Subcutaneous adipose tissue (tissue), 4 donors: ENCODE data around the gene F2RL3. TPM values are rescaled to one million over a fixed set of nuclear protein-coding genes. Genes with fewer than 3 reads are reported as not detected.

ENCODE experiments used
- total RNA-seq, 4 donors: library from RNA; depleted of rRNA; stranded (reverse); fragments of >200 nt; gene quantifications; one replicate each; pipeline ENCODE4 v1.1.0, GENCODE V29; 2016
- TF ChIP-seq, protein P1 (sequence below): fragments of 450-650 bp; IDR thresholded peaks from one replicate; pipeline ENCODE4 v1.5.1; 2016; ENCODE audit warnings: low read depth, mild to moderate bottlenecking, control low read depth, antibody characterized with exemption, moderate library complexity

The F2RL3 gene
- total RNA-seq, 4 donors from 2014 or later = 2.5 to 24.1 (median 10.6) TPM

DNA sequence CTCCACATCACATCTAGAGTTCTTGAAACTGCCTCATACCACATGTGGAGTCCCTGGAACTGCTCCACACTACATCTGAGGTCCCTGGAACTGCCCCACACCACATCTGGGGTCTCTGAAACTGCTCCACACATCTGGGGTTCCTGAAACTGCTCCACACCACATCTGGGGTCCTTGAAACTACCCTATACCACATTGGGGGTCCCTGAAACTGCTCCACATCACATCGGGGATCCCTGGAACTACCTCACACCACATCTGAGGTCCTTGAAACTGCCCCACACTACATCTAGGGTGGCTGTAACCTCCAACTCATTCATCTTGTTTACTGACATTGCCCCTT lies 33.8 kb downstream of the F2RL3 start:
- TF ChIP-seq, protein P1, sequence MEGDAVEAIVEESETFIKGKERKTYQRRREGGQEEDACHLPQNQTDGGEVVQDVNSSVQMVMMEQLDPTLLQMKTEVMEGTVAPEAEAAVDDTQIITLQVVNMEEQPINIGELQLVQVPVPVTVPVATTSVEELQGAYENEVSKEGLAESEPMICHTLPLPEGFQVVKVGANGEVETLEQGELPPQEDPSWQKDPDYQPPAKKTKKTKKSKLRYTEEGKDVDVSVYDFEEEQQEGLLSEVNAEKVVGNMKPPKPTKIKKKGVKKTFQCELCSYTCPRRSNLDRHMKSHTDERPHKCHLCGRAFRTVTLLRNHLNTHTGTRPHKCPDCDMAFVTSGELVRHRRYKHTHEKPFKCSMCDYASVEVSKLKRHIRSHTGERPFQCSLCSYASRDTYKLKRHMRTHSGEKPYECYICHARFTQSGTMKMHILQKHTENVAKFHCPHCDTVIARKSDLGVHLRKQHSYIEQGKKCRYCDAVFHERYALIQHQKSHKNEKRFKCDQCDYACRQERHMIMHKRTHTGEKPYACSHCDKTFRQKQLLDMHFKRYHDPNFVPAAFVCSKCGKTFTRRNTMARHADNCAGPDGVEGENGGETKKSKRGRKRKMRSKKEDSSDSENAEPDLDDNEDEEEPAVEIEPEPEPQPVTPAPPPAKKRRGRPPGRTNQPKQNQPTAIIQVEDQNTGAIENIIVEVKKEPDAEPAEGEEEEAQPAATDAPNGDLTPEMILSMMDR = no peak

DNA sequence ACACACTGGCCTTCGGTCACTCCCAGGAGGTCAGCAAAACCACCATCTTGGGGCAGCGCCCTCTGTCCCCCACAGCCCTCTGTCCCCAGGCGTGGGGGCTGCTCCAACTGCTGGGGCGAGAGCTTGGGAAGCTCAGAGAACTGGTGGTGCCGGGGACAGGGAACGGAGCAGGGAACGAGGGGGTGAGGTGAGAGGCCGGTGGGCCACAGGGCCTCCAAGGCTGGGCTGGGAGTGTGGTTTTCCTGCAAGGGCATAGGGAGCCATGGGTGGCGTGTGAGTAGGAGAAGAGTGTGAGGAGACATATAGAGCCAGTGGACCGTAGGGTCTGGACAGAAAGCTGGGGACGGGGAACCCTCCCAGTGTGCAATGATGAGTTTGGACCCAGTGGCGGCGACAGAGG lies 34.1 kb downstream of the F2RL3 start:
- TF ChIP-seq, protein P1 = no peak

DNA sequence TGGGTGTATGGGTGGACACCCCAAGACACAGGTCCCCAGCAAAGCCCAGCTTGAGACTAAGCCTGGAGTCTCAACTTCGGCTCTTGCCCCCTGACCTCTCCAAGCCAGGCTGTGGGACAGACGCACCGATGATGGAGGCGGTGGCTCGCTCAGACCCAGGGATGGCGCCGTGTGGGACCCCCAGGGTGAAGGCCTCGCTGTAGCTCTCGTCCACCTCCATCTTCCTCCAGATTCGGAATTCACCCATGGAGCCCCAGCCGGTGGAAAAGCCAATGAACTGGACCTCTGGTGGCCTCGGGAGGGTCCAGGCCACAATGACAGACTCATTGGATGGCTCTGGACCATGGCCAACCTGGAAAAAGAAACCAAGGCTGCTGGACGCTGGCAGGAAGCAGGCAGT lies 39.1 kb downstream of the F2RL3 start:
- TF ChIP-seq, protein P1 = no peak

DNA sequence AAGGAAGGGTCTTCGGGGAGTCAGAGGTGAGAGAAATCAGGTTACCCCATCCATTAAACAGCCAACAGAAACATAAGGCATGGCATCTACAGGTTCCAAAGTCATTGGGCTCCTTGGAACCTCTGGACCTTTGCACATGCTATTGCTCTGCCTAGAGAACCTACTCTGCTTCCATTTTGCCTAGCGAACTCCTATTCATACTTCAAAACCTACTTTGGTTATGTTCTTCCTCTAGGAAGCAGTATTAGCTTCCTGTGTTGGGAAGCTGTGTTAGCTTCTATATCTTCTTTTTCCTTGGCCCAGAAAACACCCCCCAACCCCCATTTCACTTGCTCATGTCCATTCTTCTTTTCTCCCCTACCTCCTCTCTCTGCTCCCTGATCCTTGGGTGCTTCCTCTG lies 39.6 kb downstream of the F2RL3 start:
- TF ChIP-seq, protein P1 = no peak

DNA sequence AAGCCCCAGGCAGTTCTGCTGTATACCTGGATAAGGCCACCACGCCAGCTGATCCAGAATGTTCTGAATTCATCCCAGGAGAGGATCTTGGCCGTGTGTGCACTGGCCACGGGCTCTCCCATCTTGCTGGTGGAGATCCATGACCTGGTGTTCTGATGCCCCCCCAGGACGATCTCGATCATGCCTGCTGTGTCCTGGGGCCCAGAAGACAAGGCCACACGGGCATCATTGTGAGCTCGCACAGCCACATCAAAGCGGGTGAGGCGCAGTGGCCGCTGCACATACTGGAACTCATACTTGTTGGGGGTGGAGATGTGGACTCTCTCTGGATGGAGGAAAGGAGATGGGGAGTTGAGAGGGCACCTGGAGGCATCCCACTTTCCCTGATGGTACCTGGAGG lies 40.1 kb downstream of the F2RL3 start:
- TF ChIP-seq, protein P1 = no peak

DNA sequence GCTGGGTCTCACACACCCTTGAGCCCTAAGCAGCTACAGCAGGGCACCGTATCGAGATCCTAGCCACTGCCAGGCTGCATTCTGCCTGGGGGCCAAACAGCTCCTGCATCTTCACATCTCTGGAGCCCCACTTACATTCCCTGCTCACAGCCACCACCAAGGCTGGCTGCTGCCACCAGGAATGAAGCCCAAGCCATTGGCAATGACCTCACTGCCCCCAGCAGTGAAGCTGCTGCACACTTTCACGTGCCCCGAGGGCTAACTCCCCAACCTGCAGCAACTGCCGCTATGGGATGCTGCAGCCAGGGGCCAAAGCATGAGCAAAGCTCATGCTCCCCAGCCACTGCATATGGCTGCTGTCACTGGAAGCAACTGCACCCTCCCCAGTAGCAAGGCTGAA lies 42.0 kb downstream of the F2RL3 start:
- TF ChIP-seq, protein P1 = no peak

DNA sequence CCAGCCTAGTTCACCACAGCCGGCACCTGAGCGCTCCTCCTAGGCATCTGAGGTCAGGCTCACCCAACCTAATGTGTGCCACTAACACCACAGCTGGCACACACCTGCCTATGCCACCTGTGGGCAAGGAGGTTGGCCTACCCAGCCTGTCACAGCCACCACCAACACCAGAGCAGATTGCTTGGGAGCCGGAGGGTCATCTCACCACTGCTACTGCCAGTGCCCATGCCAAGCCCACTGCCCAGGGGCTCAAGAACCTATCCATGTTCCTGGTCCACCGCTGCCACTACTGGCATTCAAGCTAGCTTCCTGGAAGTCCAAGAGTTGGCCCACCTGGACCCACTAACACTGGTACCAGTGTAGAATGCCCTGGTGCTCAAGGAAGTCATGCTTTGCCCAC lies 42.5 kb downstream of the F2RL3 start:
- TF ChIP-seq, protein P1 = no peak

DNA sequence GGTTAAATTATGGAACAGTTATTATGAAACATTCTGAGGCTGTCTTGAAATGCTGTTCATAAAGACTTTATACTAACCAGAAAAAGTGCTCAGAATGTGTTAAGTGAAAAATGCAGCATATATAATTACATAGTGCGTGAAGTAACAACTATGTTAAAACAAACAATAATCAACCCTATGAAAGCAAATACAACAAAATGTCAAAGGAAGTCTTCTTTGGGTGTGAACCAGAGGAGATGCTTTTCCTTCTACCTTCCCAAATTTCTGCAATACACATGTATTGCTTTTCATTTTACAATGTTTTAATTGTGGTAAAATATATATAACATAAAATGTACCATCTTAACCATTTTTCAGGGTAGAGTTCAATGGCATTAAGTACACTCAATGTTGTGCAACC lies 45.7 kb downstream of the F2RL3 start:
- TF ChIP-seq, protein P1 = no peak
